ENCODE data around the gene PLTP. TPM values are rescaled to one million over a fixed set of nuclear protein-coding genes. Genes with fewer than 3 reads are reported as not detected.

PLTP gene
- total RNA-seq, 2 experiments from 2014 or later: 4.3 to 4.8 TPM

DNA sequence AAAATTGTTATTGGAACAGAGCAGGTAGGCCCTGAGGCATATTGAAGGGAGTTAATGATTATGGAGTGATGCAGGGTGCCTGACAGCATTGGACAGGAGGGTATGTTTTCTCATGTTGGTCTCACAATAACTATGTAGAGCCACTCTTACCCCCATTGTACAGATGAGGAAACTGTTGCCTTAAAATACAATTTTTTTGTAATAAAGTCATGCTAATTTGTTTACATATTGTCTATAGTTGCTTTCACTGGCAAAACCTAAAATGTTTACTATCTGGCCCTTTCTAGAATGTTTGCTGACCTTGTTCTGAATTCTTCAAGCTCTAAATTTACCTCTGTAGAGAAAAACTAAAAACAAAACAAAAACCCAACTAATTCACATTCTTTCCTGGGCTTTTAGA, 60.5 kb downstream of the PLTP start:
- peaks cover 25% of the 10 kb centered on the region for H3K4me1 Mint-ChIP-seq (ENCODE audit: low read depth)
- intact Hi-C loops (cut with micrococcal nuclease): no loop called here
- H3K36me3 Mint-ChIP-seq (ENCODE audit: low read depth): peaks cover 12% of the 10 kb centered on the region
- H3K27ac Mint-ChIP-seq: no peak overlapping the region
- CTCF ChIA-PET: no interaction called here
- no peak overlapping the region for H3K4me3 Mint-ChIP-seq
- H3K27me3 Mint-ChIP-seq (ENCODE audit: low read depth): no peaks in the 10 kb centered on the region
- DNase-seq: no peak
- H3K9me3 Mint-ChIP-seq: no peaks in the 10 kb centered on the region

DNA sequence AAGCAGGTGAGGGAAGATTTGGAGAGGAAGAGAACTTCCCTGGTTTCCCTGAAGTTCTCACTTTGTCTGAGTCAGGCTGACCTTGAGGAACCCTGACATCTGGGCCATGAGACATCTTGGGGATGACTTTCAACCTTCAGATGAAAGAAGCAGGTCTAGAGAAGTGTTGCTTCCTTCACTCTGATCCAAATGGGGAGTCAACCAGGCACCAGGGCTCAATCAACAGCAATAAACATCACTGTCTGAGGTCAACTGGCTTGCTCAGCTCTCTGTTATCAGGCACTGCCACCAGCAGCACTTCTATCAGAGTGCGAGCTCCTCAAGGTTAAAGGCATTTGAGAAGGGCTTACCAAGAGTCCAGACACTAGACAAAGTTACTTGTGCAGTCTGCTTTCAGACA, 61.0 kb downstream of the PLTP start:
- H3K27me3 Mint-ChIP-seq (ENCODE audit: low read depth): no peaks in the 10 kb centered on the region
- no peaks in the 10 kb centered on the region for H3K9me3 Mint-ChIP-seq
- no peak for DNase-seq
- CTCF ChIA-PET: no interaction called here
- peaks cover 13% of the 10 kb centered on the region for H3K36me3 Mint-ChIP-seq (ENCODE audit: low read depth)
- H3K4me1 Mint-ChIP-seq (ENCODE audit: low read depth): peaks cover 19% of the 10 kb centered on the region
- intact Hi-C loops (cut with micrococcal nuclease): no loop called here
- H3K27ac Mint-ChIP-seq: no peak overlapping the region
- H3K4me3 Mint-ChIP-seq: no peak overlapping the region

DNA sequence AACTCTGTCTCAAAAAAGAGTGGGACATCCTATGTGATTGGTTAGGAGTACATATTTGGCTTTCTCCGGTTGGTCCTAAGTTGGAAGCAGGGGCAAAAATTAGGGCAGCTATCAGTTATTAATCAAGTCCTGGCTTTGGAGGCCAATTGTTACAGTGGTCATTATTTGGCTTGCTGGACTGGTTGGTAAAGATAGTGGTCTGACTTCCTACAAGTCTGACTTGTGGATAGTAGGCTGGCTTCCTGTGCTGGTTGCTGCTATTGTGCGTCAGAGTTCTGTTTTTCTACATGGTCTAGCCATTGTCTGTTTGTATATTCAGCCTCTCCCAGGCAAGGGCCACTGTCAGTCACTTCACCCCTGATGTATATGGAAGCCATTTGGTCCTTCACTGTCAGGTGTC, 61.7 kb downstream of the PLTP start:
- DNase-seq: no peak
- CTCF ChIA-PET: no interaction called here
- Mint-ChIP-seq H3K4me3 (no peak overlapping the region), H3K4me1 (ENCODE audit: low read depth) (peaks cover 14% of the 10 kb centered on the region), H3K9me3 (no peaks in the 10 kb centered on the region), H3K36me3 (ENCODE audit: low read depth) (peaks cover 13% of the 10 kb centered on the region), H3K27me3 (ENCODE audit: low read depth) (no peaks in the 10 kb centered on the region), H3K27ac (no peak overlapping the region)
- intact Hi-C loops (cut with micrococcal nuclease): no loop called here

DNA sequence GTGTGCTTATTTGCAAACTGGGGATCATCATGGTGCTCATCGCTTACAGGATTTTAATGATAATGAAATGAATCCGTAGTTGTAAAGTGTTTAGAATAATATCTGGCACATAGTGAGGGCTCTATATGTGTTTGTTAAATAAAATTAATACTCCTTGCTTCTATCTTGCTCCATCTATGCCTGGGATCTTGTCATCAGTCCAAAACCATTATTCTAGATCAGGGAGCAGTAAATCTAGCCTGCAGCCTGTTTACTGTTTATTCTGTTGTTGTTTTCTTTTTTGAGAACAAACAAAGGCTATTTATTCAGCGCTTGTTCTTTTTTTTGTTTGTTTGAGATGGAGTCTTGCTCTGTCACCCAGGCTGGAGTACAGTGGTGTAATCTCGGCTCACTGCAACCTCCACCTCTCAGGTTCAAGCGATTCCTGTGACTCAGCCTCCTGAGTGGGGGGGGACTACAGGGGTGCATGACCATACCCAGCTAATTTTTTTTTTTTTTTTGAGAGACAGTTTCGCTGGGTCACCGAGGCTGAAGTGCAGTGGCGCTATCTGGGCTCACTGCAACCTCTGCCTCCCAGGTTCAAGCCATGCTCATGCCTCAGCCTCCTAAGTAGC, 62.9 kb downstream of the PLTP start:
- Mint-ChIP-seq H3K27me3 (ENCODE audit: low read depth) (no peaks in the 10 kb centered on the region), H3K36me3 (ENCODE audit: low read depth) (peaks cover 13% of the 10 kb centered on the region)
- no peak for DNase-seq

More for the DNA sequence above, 62.9 kb downstream of the PLTP start:
- H3K4me1 Mint-ChIP-seq (ENCODE audit: low read depth): peaks cover 4% of the 10 kb centered on the region
- intact Hi-C loops (cut with micrococcal nuclease): no loop called here
- no peak overlapping the region for H3K4me3 Mint-ChIP-seq
- H3K27ac Mint-ChIP-seq: no peak overlapping the region
- CTCF ChIA-PET: no interaction called here
- H3K9me3 Mint-ChIP-seq: no peaks in the 10 kb centered on the region

Other genes starting within 250 kb of the PLTP start
- not detected for gene WFDC11, start 241.9 kb downstream of the PLTP start, total RNA-seq
- not detected for gene WFDC13, start 210.1 kb downstream of the PLTP start, total RNA-seq
- not detected for gene WFDC10B, start 207.1 kb downstream of the PLTP start, total RNA-seq
- gene SPINT4, start 189.8 kb downstream of the PLTP start, total RNA-seq: not detected
- gene WFDC3, start 120.3 kb downstream of the PLTP start, total RNA-seq: not detected
- gene DNTTIP1, start 120.2 kb downstream of the PLTP start, total RNA-seq: 10 to 100 TPM; 22.4 TPM
- 100 to 1,000 TPM; 189 to 202 TPM for gene UBE2C, start 99.5 kb downstream of the PLTP start, total RNA-seq
- not detected for gene TNNC2, start 84.8 kb downstream of the PLTP start, total RNA-seq
- gene SNX21, start 78.4 kb downstream of the PLTP start, total RNA-seq: 1 to 10 TPM in 1 of 2 experiments, under 1 TPM in 1; 0.72 to 1.2 TPM
- gene ACOT8, start 54.8 kb downstream of the PLTP start, total RNA-seq: 10 to 100 TPM; 21.4 to 23.3 TPM
- 1 to 10 TPM; 3.3 to 3.7 TPM for gene ZSWIM3, start 54.5 kb downstream of the PLTP start, total RNA-seq
- gene ZSWIM1, start 30.9 kb downstream of the PLTP start, total RNA-seq: 1 to 10 TPM; 8.2 to 8.4 TPM
- gene SPATA25, start 24.5 kb downstream of the PLTP start, total RNA-seq: under 1 TPM; 0.38 to 0.52 TPM
- gene NEURL2, start 20.9 kb downstream of the PLTP start, total RNA-seq: 1 to 10 TPM in 1 of 2 experiments, under 1 TPM in 1; 0.99 to 1.4 TPM
- gene CTSA, start 20.8 kb downstream of the PLTP start, total RNA-seq: 10 to 100 TPM; 28.7 to 31.5 TPM
- gene PCIF1, start 22.5 kb upstream of the PLTP start, total RNA-seq: 10 to 100 TPM; 39.2 to 39.5 TPM
- gene ZNF335, start 60.0 kb upstream of the PLTP start, total RNA-seq: 10 to 100 TPM; 26.8 to 28.0 TPM
- not detected for gene MMP9, start 96.8 kb upstream of the PLTP start, total RNA-seq
- not detected for gene SLC12A5, start 117.1 kb upstream of the PLTP start, total RNA-seq
- 1 to 10 TPM; 4.4 to 5.1 TPM for gene NCOA5, start 177.8 kb upstream of the PLTP start, total RNA-seq
- 1 to 10 TPM; 6.1 to 6.3 TPM for gene CD40, start 206.2 kb upstream of the PLTP start, total RNA-seq